Activated CD4-positive, alpha-beta T cell treated with anti-CD3 and anti-CD28 coated beads, Interleukin-2, amount 50 U/mL, for 48 hours (primary cell): ENCODE results near the gene TMEM117.
"Not testable (repeated sequence)": the region's sequence is repeated elsewhere in the genome, so short reads cannot be mapped to it uniquely, and the experiment has no call there.

Experiments
- DNase-seq, 2 experiments: peaks; one replicate each; pipeline ENCODE4 v3.0.0-alpha.2; 2020

TMEM117 gene

DNA sequence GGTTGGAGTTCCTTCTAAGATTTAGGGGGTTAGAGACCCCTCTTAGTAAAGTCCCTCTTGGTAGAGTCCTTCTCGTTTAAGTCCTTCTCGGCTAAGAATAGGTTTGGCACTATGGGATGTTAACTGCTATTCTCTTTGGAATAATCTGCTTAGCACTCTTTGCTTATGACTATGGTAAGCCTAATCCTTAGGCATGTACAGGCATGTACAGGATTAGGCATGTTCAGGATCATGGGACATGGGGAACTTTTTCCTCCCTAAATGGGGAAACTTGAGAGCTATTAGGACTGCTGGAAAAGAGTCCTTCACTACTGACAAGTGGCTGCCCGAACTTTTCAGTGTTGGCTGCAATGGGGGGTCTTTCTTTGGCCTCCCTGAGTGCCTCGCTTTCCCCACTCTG, 193.3 kb downstream of the TMEM117 start:
- no peak for DNase-seq

DNA sequence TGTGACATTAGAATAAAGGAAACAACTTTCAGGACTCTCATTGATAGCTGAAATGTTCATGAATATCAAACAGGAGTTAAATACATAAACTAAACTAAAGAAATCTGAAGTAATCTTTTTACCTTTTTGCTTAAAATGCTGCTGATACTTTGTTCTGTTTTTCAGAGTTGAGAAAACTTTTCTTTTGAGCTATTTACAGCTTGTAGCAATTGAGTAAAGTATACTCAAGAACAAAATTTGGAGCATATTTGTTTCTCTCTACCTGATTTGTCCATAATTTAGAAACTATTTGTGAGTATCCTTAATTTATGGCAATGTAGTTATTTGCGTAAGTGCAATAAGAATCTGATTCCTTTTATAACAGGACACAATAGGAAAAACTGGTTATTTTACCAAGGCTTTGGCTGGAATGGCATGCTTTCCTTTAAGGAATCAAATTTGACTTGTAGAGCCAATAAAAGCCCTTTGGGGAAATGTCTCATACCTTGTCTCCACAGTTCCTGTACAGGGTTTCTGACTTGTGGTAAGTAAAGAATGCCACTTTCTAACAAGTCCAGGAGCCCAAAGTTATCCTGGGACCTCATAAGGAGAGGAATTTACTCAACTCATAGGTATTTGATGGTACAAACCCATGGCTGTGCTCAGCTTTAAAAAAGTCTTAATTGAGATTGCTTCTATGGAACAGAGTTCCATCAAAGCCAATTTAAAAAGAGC, 195.7 kb downstream of the TMEM117 start:
- DNase-seq: no peak

DNA sequence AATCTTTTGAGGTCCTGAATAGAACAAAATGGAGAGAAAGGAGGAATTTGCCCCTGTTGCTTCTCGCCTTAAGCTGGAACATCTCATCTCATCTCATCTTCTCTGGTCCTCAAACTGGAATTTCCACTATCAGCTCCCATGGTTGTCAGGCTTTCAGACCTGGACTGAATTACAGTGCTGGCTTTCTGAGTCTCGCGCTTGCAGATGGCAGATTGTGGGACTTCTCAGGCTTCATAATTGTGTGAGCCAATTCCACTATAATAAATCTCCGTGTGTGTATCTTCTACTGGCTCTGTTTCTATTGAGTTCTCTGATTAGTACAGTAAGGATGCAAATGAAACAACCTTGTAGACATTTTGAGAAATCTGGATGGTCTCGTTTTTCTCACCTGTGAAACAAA, 199.0 kb downstream of the TMEM117 start:
- DNase-seq: no peak

DNA sequence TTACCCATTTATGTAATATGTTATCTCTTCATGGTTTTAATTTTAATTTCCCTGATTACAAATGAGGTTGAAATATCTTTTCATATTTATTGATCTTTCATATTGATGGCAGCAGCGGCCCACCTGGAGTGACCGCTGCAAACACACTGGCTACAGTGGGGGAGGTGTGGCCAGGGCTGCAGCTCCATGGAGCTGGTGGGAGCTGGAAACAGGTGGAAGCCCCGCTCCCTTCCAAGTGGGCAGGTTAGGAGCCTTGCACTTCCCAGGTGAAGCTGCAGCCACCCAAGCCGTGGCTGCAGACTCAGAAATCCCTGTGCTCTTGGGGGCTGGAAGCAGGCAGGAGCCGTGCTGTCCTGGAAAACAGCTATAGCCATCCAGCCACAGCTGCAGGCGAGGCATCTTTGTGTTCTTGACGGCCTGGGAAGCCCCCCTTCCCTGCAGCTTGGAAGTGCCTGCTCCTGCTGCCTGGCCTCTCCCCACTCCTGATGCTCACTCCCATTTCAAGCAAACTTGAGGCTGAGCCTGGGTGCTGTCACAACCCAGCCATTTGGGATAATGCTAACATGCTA, 201.1 kb downstream of the TMEM117 start:
- no peak for DNase-seq

DNA sequence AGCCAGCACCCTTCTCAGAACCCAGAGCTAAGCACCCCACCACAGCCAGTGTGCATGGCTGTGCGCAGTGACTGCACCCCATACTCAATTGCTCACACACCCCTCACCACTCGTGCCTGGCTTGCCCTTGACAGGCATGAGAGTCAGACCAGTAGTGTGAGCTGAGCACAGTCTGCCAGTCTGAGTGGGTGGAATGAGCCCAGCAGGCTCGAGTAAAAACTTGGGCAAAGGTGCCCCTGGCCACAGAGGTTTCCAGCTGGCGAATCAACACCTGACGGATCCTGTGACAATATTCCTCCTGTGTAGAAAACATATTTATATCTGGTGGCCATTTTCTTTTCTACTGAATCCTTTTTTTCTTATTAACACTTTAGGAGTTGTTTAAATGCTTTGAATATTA, 202.5 kb downstream of the TMEM117 start:
- no peak for DNase-seq

DNA sequence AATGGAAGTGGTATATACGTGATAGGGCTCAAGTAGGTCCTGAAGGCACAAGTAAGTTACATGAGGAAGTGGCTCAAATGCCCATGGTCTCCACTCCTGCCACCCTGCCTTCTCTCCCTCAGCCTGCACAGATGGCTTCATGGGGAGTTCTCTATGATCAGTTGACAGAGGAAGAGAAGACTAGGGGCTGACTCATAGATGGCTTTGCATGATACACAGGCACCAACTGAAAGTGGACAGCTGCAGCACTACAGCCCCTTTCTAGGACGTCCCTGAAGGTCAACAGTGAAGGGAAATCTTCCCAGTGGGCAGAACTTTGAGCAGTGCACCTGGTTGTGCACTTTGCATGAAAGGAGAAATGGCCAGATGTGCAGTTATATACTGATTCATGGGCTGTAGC, 208.6 kb downstream of the TMEM117 start:
- not testable (repeated sequence) for DNase-seq

DNA sequence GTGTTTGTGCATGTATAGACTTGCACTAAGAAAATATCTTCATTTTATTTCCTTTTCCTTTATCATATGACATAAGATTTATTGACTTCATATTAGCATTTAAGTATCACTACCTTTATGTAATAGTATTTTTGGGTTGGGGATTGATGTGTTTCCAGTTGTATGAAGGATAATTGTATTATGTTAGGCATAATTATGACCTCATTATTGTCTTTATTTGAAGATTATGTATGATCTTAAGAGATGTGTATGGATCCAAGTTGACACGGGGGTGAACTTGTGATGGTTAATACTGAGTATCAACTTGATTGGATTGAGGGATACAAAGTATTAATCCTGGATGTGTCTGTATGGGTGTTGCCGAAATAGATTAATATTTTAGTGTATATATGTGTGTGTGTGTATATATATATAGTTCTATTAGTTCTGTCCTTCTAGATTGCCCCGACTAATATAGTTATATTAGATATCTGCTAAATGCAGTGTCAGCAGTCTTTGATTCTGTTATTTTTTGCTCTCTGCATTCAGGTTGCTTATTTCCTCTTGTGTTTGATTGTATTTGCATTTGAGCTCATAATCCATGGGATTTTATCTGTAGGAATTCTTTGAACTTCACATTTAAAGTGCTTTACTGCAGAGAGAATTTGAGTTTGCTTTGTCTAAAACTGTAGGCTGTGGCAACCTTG, 211.0 kb downstream of the TMEM117 start:
- no peak for DNase-seq

DNA sequence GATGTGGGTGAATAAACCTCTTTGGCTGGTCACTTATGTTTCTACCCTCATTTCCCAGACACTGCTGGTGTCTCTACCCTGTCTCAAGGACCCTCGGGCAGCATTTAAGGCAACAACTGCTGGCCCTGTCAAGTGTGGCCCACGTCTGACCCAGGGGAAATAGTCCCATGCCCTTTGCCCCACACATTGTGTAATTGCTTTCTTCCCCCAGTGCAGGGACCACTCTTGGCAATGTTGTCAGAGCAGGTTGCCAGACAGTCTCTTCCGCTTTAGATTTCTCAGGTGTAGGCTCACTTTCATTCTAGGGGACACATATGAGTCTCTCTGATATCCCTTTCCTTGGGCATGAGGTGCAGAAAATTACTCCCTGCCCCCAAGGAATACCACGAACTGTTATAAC, 216.7 kb downstream of the TMEM117 start:
- no peak for DNase-seq

DNA sequence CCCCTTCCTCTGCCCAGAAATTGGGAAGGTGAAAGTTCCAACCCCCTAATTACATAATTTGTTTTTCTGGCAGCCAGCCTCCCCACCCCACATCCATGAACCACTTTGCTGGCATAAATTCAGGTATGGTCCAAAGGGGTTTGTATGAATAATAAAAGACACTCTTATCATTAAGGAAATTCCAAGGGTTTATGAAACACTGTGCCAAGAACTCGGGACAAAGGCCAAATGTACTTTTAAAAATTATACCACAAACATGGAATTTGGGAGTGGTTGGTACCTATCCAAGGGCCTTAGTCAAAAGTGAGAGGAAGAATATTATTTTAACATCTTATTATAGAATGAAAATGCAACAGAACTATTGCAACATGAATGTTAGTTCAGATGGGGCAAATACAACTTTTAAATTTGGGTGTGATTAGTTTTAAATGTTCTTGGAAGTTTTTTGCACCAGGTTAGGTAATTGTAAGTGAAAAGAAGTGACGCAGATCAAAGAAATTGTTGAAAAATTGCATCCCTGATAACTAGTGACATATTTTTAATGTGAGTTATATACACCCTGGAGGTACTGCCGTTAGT, 217.8 kb downstream of the TMEM117 start:
- DNase-seq: no peak

DNA sequence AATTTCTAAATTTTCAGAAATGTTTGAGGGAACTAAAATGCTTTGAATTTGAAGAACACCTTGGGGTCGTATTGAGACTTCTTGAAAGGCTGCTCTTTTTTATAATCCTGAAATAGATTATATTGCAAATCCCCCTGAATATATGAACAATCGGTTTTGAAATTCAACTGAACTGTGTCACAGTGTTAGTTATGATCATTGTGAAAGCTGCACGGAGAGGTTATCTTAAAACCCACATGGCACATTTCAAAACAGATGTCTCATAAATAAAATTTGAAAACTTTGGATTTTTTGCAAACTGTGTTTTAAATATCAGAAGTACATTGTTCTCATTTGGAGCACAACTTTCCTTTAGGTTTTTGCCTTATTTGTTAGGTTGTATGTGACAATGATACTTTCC, 218.4 kb downstream of the TMEM117 start:
- no peak for DNase-seq

DNA sequence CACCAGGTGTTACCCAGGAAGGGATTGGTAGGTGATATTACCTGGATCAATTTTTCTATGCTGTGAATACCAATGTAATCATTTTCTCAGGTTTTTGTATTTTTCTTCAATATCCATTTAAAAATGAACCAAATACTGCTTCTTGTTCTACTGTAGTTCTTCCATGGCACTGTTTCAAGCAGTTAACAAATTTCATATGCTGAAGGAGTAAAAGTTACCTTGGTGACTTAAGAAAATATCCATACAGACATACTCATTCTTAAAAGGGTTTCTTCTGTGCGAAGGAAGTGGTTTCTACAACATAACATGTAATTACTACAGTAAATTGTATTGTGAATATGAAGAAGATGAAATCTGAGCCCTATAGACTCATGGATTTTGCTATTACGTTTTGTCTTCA, 222.5 kb downstream of the TMEM117 start:
- DNase-seq: no peak

DNA sequence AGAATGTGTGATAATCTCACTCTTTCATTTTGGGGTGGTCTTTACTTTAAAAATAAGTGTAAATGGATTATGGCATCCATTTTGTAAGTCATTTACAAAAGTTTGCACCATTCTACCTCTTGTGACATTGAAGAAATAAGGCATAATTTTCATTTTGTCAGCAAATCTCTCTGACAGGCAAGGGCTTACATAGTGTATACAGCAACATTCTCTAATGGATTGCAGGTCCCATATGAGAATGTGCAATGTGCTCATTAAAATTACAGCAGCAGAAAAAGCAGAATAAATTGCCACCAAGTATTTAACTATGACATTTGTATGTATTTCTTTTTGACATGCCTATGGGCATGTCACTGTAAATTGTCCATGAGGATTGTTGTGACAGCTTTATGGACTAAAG, 223.6 kb downstream of the TMEM117 start:
- no peak for DNase-seq

DNA sequence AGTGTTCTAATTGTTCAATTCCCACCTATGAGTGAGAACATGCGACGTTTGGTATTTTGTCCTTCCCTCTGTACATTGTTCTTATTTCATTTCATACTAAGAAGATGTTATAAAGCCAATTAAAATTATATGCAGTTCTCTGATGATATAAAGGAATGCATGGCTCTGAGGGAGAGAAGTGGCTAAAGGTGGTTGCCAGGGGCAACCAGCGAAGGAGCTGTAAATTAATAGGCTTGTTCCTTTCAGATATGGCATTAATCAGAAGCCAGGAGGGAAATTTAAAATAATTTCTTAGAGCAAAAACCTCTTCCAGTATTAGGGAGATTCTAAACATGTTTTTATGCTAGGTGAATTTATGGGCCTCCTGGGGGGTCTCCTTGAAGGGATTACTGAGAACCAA, 227.8 kb downstream of the TMEM117 start:
- no peak for DNase-seq

DNA sequence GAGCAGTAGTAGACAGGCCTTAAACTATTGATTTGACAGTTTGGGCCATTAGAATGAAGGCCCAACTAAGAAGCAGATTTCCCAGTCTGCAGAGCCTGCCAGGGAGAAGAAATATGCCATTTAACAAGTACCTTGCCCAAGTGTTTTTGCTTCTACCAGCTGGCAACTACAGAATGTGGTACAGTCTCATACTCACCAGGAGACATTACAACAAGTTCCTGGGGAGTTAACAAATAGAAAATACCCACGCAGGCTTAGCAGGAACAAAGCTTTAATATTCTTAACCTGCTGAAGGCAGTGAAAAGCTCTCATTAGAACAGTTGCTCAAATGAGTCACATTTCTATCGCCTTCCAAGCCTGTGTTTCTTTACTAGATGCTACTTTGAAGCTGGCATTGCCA, 241.0 kb downstream of the TMEM117 start:
- no peak for DNase-seq

DNA sequence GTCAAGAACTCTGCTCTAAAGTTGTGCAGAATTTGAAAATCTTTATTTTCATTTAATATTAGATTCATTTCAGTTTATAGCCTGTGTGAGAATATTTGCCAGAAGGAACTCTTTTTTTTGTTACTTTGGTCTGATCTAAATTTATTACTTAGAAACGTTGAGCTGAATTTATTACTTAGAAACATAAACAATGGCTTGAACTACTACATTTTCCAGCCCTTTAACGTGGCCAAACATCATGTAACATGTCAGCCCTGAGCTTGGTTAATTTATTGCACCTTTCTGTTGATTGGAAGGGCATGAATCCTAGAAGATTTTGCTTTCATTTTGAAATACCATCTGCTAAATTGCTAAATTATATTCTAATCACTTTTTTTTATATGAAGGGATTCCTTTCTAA, 241.4 kb downstream of the TMEM117 start:
- no peak for DNase-seq

DNA sequence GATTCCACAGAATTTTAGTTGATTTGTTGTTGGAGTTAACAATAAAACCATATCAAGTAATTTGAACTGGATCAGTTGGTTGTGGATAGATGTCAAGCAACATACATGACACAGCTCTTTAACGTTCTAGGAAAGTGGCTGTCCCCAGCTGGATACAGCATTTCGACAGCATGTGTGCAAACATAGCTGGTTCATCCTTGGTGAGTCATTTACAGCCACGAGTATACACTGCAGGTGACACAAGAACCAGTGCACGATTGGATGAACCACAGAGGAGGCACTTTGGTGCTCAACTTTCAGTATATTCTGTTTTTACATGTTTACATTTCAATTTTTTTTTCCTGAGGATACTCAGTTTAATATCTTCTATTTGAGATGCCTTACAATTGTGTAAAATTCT, 242.4 kb downstream of the TMEM117 start:
- no peak for DNase-seq

DNA sequence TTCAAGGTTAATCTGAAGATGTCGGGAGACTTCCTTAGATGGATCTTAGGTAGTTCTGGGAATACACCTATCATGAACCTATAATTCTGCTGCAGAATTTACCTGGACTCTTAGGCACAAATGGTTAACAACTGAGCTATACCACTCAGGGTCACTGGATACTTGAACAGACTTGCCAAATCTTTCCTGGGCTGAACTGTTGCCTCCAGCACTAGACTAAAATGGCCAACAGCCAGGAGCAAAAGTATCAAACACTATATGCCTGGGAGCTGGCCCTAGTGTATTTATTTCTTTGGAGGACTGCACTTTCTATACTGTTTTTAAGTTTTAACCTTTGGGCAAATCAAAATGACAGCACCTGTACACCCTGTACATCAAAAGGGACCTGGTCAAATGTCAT, 252.8 kb downstream of the TMEM117 start:
- DNase-seq: no peak

DNA sequence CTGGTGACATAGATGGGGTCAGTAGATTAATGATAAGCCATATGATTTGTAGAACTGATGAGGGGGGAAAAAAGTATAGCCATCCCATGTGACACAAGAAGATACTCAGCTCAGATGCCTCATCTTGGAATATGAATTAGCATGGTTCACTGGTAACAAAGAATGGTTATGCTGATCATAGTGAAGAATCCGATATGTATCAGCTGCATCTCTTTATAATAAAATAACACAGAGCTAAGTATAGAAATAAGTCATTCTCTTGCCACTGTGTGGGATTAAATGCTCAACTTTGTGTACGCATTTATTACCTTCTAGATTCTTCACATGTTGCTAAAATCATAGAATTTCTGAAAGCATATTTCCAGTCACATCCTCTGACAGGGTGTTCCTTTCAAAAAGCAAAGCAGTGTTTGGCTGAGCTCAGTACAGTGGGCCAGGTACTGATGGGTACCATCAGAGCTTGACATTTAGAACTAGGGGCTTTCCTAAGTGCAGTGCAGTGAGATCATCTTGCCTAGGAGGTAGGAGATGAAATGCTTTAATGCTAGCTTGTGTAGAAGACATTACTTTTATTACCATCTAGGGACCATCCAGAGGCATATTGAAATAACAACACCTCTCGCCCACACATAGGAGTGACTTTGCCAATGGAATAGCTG, 256.2 kb downstream of the TMEM117 start:
- no peak for DNase-seq

DNA sequence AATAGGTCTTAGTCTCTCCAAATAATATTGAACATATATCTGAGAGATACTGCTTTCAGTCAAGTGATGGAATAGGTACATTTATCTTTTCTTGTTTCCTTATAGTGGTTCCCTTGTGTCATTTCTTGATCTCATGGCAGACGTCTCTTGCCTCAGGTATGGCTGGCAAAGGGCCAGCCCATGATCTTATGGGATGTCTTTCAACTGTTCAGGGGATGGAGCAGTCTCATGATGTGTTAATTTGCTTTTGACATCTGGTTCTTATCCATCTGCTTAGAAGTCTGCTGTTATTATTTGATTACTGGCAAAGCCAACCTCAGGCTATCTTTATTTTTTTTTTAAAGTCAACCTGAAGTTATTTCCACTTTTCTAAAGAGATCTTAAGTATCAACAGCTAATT, 262.9 kb downstream of the TMEM117 start:
- DNase-seq: no peak

DNA sequence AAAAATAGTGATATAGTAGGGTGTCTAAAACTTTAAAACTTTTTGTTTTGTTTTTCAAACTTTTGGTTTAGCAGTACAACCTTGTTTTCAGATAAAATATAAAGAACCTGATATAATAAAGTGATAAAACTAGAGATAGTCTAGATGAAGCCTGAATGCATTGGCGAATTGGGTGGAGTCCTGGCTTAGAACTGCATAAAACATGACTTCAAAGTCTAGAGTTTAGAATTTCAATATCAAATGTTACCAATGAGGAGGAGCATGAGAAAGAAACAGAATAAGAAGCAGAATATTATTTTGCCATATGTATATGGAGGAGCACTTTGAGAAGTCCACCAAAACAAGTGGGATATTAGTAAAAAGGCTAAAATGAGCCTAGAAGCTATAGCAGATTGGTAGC, 263.6 kb downstream of the TMEM117 start:
- no peak for DNase-seq

DNA sequence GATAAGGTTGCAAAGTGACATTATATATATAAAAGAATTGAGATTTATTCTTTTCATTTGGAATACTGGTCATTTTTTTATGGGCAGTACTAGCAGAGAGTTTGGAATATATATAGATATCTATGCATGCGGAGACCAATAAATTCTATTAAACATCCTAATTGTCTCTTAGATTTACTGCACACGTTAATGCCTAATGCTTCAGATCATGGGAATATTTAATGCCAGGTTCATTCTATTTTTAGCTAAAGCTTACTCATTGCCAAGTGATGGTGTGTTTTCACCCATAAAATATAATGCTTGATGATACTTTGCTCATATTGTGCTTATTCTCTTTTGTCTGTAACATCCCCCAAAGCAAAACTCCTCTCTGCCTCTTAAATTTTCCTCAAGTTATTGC, 264.4 kb downstream of the TMEM117 start:
- no peak for DNase-seq

DNA sequence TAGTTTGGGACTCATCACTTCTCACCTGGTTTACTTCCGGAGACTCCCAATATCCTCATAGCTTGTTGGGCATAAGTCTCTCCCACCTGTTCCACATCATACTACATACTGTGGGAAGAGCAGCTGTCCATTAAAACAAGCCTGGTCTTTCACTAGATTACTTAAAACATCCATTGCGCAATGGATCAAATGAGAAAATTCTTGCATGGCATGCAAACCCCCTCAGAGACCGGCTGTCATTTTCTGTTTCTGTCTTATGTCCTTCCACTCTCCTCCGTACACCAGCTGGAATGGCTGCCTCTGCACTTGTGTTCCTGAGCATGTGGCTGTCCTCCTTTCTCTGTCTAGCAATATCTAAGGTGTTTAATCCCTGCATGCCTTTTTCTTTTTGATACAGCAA, 265.6 kb downstream of the TMEM117 start:
- DNase-seq: no peak

DNA sequence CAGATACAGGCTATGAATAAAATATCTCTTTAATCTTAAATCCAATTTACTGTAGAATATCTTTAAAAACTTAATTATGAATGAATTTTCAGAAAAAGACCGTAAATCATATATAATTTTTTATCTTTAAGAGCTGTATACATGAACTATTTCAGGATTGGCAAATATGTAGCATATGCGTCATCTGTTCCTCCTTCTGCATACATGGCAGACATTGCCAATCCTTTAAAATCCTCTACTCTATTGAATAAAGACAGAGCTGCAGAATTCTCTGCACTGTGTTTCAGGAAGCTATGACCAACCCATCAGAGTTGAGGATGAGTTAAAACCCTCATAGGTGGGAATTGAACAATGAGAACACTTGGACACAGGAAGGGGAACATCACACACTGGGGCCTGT, 279.0 kb downstream of the TMEM117 start:
- DNase-seq: no peak

DNA sequence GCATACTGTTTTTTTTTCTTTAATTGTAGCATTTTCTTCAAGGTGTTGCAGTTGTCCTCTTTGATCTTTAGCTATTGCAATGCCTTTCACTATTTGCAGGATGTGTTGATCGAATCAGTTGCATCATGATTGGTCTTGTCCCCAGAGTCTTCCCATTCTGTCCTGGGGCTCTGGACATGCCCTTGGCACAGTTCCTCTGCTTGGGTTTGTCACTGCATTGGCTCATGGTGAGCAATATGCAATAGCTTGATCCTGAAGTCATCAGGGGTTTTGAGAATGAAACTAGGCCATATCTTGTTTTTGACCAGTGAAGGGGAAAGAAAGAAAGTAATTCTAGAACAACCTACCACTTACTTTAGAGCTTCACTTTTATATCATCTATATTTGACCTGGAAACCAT, 281.5 kb downstream of the TMEM117 start:
- no peak for DNase-seq
